A549 (cell line): ENCODE data around the gene SYNE3. TPM values are rescaled to one million over a fixed set of nuclear protein-coding genes. Genes with fewer than 3 reads are reported as not detected.

Experiments
- ATAC-seq, 2 experiments: fragments of 200-7000 bp in 1 of 2; fragments of >200 bp in 1 of 2; cut with Nextera tagmentation in 1 of 2; cut with Tn5 transposase in 1 of 2; 3 replicates each; pipeline versions ENCODE4 v1.8.0 to v1.9.1; 2018 to 2020; ENCODE audit warnings: mild to moderate bottlenecking in 1 of 2, moderate library complexity in 1 of 2
- CTCF ChIA-PET: fragments of 300-600 bp; sonication (Branson Sonifier 250); formaldehyde crosslinking; extraction: SDS; loops from one replicate; lab custom pipeline; 2021; ENCODE audit warnings: antibody characterized with exemption, inconsistent platforms; lab: Yijun Ruan, JAX
- POLR2A ChIA-PET: fragments of 350-600 bp; formaldehyde crosslinking; extraction: SDS; loops from one replicate; lab custom pipeline; 2021; ENCODE audit warnings: antibody characterized with exemption, inconsistent platforms; lab: Yijun Ruan, JAX
- DNase-seq, 2 experiments: peaks; one replicate each; pipeline versions ENCODE4 v3.0.0 to v3.0.0-alpha.2; 2011 to 2016; ENCODE audit warnings: low read depth in 1 of 2, low spot score in 1 of 2
- FAIRE-seq: peaks from 2 replicates; lab custom pipeline; 2011; peaks lifted over from hg19 to GRCh38; lab: Jason Lieb, UNC
- H3K27ac ChIP-seq, 2 experiments: fragments of >200 bp; sonication (Bioruptor Twin); formaldehyde crosslinking; 3 replicates each; pipeline ENCODE4 v1.5.1; 2016 to 2017
- H3K4me1 ChIP-seq: fragments of >200 bp; sonication (Bioruptor Twin); formaldehyde crosslinking; 3 replicates; pipeline ENCODE4 v1.6.1; 2016
- H3K4me2 ChIP-seq: fragments of >200 bp; sonication (Bioruptor Twin); formaldehyde crosslinking; 3 replicates; pipeline ENCODE4 v1.6.1; 2016
- H3K4me3 ChIP-seq: fragments of >200 bp; sonication (Bioruptor Twin); formaldehyde crosslinking; 3 replicates; pipeline ENCODE4 v1.5.1; 2016
- H3K9me3 ChIP-seq: fragments of >200 bp; sonication (Bioruptor Twin); formaldehyde crosslinking; 3 replicates; pipeline ENCODE4 v1.6.1; 2016
- ATOH8 ChIP-seq: fragments of 250-450 bp; sonication (Bioruptor Pico); IDR thresholded peaks from 2 replicates; pipeline ENCODE4 v1.5.0; 2020; ENCODE audit warnings: low read depth, mild to moderate bottlenecking, moderate library complexity
- BCL3 ChIP-seq: fragments of >200 bp; sonication (Bioruptor Twin); formaldehyde crosslinking; IDR thresholded peaks from 3 replicates; pipeline ENCODE4 v1.6.1; 2016
- CEBPB ChIP-seq, 2 experiments: fragments of >200 bp in 1 of 2; sonication (Bioruptor Twin) in 1 of 2; formaldehyde crosslinking in 1 of 2; IDR thresholded peaks; 2 replicates each; pipeline ENCODE4 v1.6.1; 2012 to 2016
- CHD4 ChIP-seq: fragments of 200-600 bp; sonication (generic); IDR thresholded peaks from 2 replicates; pipeline ENCODE4 v1.6.1; 2016; ENCODE audit warnings: antibody characterized with exemption, mild to moderate bottlenecking, borderline replicate concordance
- EHMT2 ChIP-seq: fragments of 200-600 bp; sonication (generic); IDR thresholded peaks from 2 replicates; pipeline ENCODE4 v1.6.1; 2016; ENCODE audit warnings: antibody characterized with exemption, low read depth, mild to moderate bottlenecking, moderate library complexity
- ESRRA ChIP-seq: fragments of 150-350 bp; IDR thresholded peaks from 2 replicates; pipeline ENCODE4 v1.6.1; 2014; ENCODE audit warnings: mild to moderate bottlenecking, low read length, borderline replicate concordance
- FOSB ChIP-seq: fragments of 250-450 bp; sonication (Bioruptor Pico); IDR thresholded peaks from 2 replicates; pipeline ENCODE4 v1.5.0; 2020; ENCODE audit warnings: mild to moderate bottlenecking, moderate library complexity
- GATA3 ChIP-seq: IDR thresholded peaks from 2 replicates; pipeline ENCODE4 v1.6.1; 2012; ENCODE audit warnings: borderline replicate concordance
- HES2 ChIP-seq: fragments of >200 bp; sonication (Bioruptor Twin); formaldehyde crosslinking; IDR thresholded peaks from 2 replicates; pipeline ENCODE4 v1.6.1; 2016
- JUNB ChIP-seq: fragments of >200 bp; sonication (Bioruptor Twin); formaldehyde crosslinking; IDR thresholded peaks from 2 replicates; pipeline ENCODE4 v1.6.1; 2016
- MYC ChIP-seq: IDR thresholded peaks from 2 replicates; pipeline ENCODE4 v1.6.1; 2012; ENCODE audit warnings: mild to moderate bottlenecking, inconsistent platforms, low read length, improper control_type of control experiment, borderline replicate concordance
- PBX3 ChIP-seq: IDR thresholded peaks from 2 replicates; pipeline ENCODE4 v1.6.1; 2012
- PHF8 ChIP-seq: fragments of 200-600 bp; sonication (generic); IDR thresholded peaks from 2 replicates; pipeline ENCODE4 v1.6.1; 2016; ENCODE audit warnings: low read depth, mild to moderate bottlenecking, antibody characterized with exemption, moderate library complexity, borderline replicate concordance
- POLR2A ChIP-seq: IDR thresholded peaks from 2 replicates; pipeline ENCODE4 v1.6.1; 2012; ENCODE audit warnings: mild to moderate bottlenecking, low read length
- RARB ChIP-seq: fragments of 250-450 bp; sonication (Bioruptor Pico); IDR thresholded peaks from 2 replicates; pipeline ENCODE4 v1.8.0; 2021; ENCODE audit warnings: mild to moderate bottlenecking, moderate library complexity
- REST ChIP-seq: fragments of 200-600 bp; sonication (generic); IDR thresholded peaks from 2 replicates; pipeline ENCODE4 v1.6.1; 2016; ENCODE audit warnings: antibody characterized with exemption, mild to moderate bottlenecking, moderate library complexity
- RNF2 ChIP-seq: fragments of 200-600 bp; sonication (generic); IDR thresholded peaks from 2 replicates; pipeline ENCODE4 v1.6.1; 2016; ENCODE audit warnings: low read depth, mild to moderate bottlenecking, antibody characterized with exemption, moderate library complexity, borderline replicate concordance
- SMC3 ChIP-seq: fragments of >200 bp; sonication (Bioruptor Twin); formaldehyde crosslinking; IDR thresholded peaks from 3 replicates; pipeline ENCODE4 v1.6.1; 2018; ENCODE audit warnings: inconsistent platforms
- TP53 ChIP-seq: fragments of 250-450 bp; sonication (Bioruptor Pico); IDR thresholded peaks from 2 replicates; pipeline ENCODE4 v1.5.0; 2021; ENCODE audit warnings: mild to moderate bottlenecking, moderate library complexity
- ZFP36 ChIP-seq: fragments of 450-650 bp; IDR thresholded peaks from 2 replicates; pipeline ENCODE4 v1.6.1; 2014; ENCODE audit warnings: borderline replicate concordance; ENCODE audit not compliant: partially characterized antibody
- ZSCAN20 ChIP-seq: fragments of 250-450 bp; sonication (Bioruptor Pico); IDR thresholded peaks from 2 replicates; pipeline ENCODE4 v1.8.0; 2022; ENCODE audit warnings: mild to moderate bottlenecking, moderate library complexity
- WGBS: methylation state at CpG from one replicate; pipeline ENCODE4 v1.1.6; 2017; ENCODE audit errors: missing lambda C conversion rate; 5-methylcytosine and 5-hydroxymethylcytosine counted together
- polyA plus RNA-seq, 4 experiments: library from polyadenylated mRNA; depleted of rRNA in 3 of 4; stranded (reverse); fragments of >200 nt; fragmentation: RNase III in 1 of 4; extraction: RNeasy Plus Mini Kit Qiagen cat#74134 plus additional on column Dnase treatment in 1 of 4; gene quantifications; 2 replicates in 3 of 4; 3 replicates in 1 of 4; pipeline ENCODE4 v1.2.3, GENCODE V29; 2011 to 2017
- small RNA-seq, 6 experiments: library from RNA; depleted of rRNA; stranded (forward); fragments of <200 nt; gene quantifications; one replicate each; pipeline ENCODE3, GENCODE V24; 2012

The SYNE3 gene
- polyA plus RNA-seq, 2 of the 4 experiments (the other 2 are of a cell fraction) = 0.05 to 0.08 TPM

- DNase-seq (no peak), ATAC-seq (no peak)
- no peak overlapping the region for H3K27ac ChIP-seq
- H3K4me1 ChIP-seq = peaks cover 11% of the 10 kb centered on the region; the same call in 2 of the 3 replicates
- ChIA-PET POLR2A (no interaction called here), CTCF (interaction anchor here (0.7 to 2.2 kb wide), 3 partner anchors 8 to 14 kb away, joined by 4 to 5 read pairs (median 4); no protein-coding TSS in a partner anchor)
- H3K4me3 ChIP-seq = no peak overlapping the region
- WGBS = 67% methylated on average over 4 of the region's 6 CpGs
- no peak overlapping the region for H3K4me2 ChIP-seq
- no peak for TF ChIP-seq ZFP36
- TF ChIP-seq, all 56 proteins: peak for 0
- no peaks in the 10 kb centered on the region for H3K9me3 ChIP-seq
- FAIRE-seq = no peak
Observed at GRCh38 chr14:95467657-95468056, 48.8 kb downstream of the SYNE3 start.

- CTCF ChIA-PET = interaction anchor here (0.9 kb wide), 1 partner anchor 273 kb away, joined by 3 read pairs; no protein-coding TSS in a partner anchor
- Histone ChIP-seq H3K27ac (no peak overlapping the region), H3K4me3 (no peak overlapping the region), H3K9me3 (no peaks in the 10 kb centered on the region), H3K4me1 (peaks cover 11% of the 10 kb centered on the region; the same call in 2 of the 3 replicates), H3K4me2 (no peak overlapping the region)
- WGBS = 85% methylated on average over 6 of the region's 6 CpGs
- no peak for ATAC-seq
- POLR2A ChIA-PET = no interaction called here
- no peak for FAIRE-seq
- DNase-seq = no peak
- no peak for TF ChIP-seq REST
- TF ChIP-seq TP53 (CRISPR knock-in tag) = no peak
- TF ChIP-seq MYC = no peak
- TF ChIP-seq HES2 = no peak
- TF ChIP-seq CEBPB (IDR thresholded peaks at IDR 0.05) = no peak
- TF ChIP-seq POLR2A = no peak
- no peak for TF ChIP-seq RARB (CRISPR knock-in tag)
- no peak for TF ChIP-seq GATA3
- TF ChIP-seq ZSCAN20 (CRISPR knock-in tag) = no peak
- TF ChIP-seq PHF8 = no peak
- no peak for TF ChIP-seq EHMT2
- TF ChIP-seq ATOH8 (CRISPR knock-in tag) = no peak
- no peak for TF ChIP-seq CHD4
- no peak for TF ChIP-seq RNF2
- no peak for TF ChIP-seq PBX3
- no peak for TF ChIP-seq SMC3
- TF ChIP-seq JUNB = no peak
- no peak for TF ChIP-seq BCL3
- TF ChIP-seq ESRRA = no peak
- no peak for TF ChIP-seq FOSB
Observed at GRCh38 chr14:95467232-95467631, 49.2 kb downstream of the SYNE3 start.

Small RNA genes lying within 50 kb of the gene (small RNA-seq; reads per million reads assigned to genes)
- gene SCARNA13 = 2.3 to 46.4 (median 6.2) reads per million in 6 experiments

Other genes with a start within 250 kb of the SYNE3 start
- gene CLMN, start 196.7 kb downstream of the SYNE3 start, polyA plus RNA-seq (2011; rRNA removed) = 10.6 and 11.3 TPM in 2 replicates
- 2.9 to 4.3 TPM (median 3.3 TPM) in 3 replicates for gene CLMN, start 196.7 kb downstream of the SYNE3 start, polyA plus RNA-seq (2017; fragmentation: RNase III; extraction: RNeasy Plus Mini Kit Qiagen cat#74134 plus additional on column Dnase treatment)
- gene GLRX5, start 18.4 kb upstream of the SYNE3 start, polyA plus RNA-seq (2011; rRNA removed) = 52.8 and 73.2 TPM in 2 replicates
- 50.9 to 52.8 TPM (median 51.2 TPM) in 3 replicates for gene GLRX5, start 18.4 kb upstream of the SYNE3 start, polyA plus RNA-seq (2017; fragmentation: RNase III; extraction: RNeasy Plus Mini Kit Qiagen cat#74134 plus additional on column Dnase treatment)
- not detected in 2 replicates for gene TCL1B, start 169.8 kb upstream of the SYNE3 start, polyA plus RNA-seq (2011; rRNA removed)
- not detected in 3 replicates for gene TCL1B, start 169.8 kb upstream of the SYNE3 start, polyA plus RNA-seq (2017; fragmentation: RNase III; extraction: RNeasy Plus Mini Kit Qiagen cat#74134 plus additional on column Dnase treatment)
- gene TCL1A, start 197.5 kb upstream of the SYNE3 start, polyA plus RNA-seq (2011; rRNA removed) = not detected in 2 replicates
- not detected in 3 replicates for gene TCL1A, start 197.5 kb upstream of the SYNE3 start, polyA plus RNA-seq (2017; fragmentation: RNase III; extraction: RNeasy Plus Mini Kit Qiagen cat#74134 plus additional on column Dnase treatment)